PFSK-1 (cell line): Measurements from ENCODE around the gene TRMT6.

Source experiments
- POLR2AphosphoS5 ChIP-seq: IDR thresholded peaks from 2 replicates; pipeline ENCODE4 v1.6.1; 2012; ENCODE audit warnings: low read depth, mild to moderate bottlenecking, control low read depth, low read length, moderate library complexity
- REST ChIP-seq, 2 experiments: IDR thresholded peaks; 2 replicates each; pipeline versions ENCODE4 v1.6.1 to v1.8.0; 2011 to 2012; ENCODE audit warnings: low read depth in 2 of 2, low read length in 2 of 2, control low read depth in 1 of 2, inconsistent platforms in 1 of 2, mild to moderate bottlenecking in 1 of 2, moderate library complexity in 1 of 2; ENCODE audit not compliant: insufficient read depth in 1 of 2
- TAF1 ChIP-seq: IDR thresholded peaks from 2 replicates; pipeline ENCODE4 v1.6.1; 2012; ENCODE audit warnings: low read length, control low read depth, borderline replicate concordance; ENCODE audit not compliant: insufficient read depth

GRCh38 chr20:5899444-5899843, 50.9 kb downstream of the TRMT6 start:
- TF ChIP-seq REST (IDR thresholded peaks at IDR 0.05; ENCODE audit: insufficient read depth in 1 of 2, low read depth in 2 of 2, low read length in 2 of 2), result no peak
- TF ChIP-seq POLR2AphosphoS5, result no peak
- no peak for TF ChIP-seq TAF1
